ENCODE results near the gene NCKAP5. TPM values are rescaled to one million over a fixed set of nuclear protein-coding genes. Genes with fewer than 3 reads are reported as not detected.

NCKAP5 gene
- total and polyA plus RNA-seq, 2 of the 8 experiments (the other 6 are each of a cell fraction or from before 2014, with no cell fraction given): 0.27 to 0.86 TPM

GRCh38 chr2:133511679-133512078 is 56.6 kb downstream of the NCKAP5 start:
- TF ChIP-seq E2F6 (IDR thresholded peaks at IDR 0.05) (no peak), KDM1A (IDR thresholded peaks at IDR 0.05; ENCODE audit: borderline replicate concordance, low read length) (no peak), CBX8 (IDR thresholded peaks at IDR 0.05; ENCODE audit: borderline replicate concordance, low read depth, low read length) (no peak), CREB1 (IDR thresholded peaks at IDR 0.05) (no peak)
- Histone ChIP-seq H2BK12ac (ENCODE audit: low read depth, low read length) (no peak overlapping the region), H2BK15ac (ENCODE audit: low read length) (no peak overlapping the region), H2AK5ac (ENCODE audit: low read depth, low read length) (no peak overlapping the region), H3K27me3 (replicated peaks in 1 of 4; ENCODE audit: control insufficient read depth in 3 of 4, extremely low read depth in 1 of 4, insufficient read depth in 3 of 4, low read length in 3 of 4) (no peaks in the 10 kb centered on the region), H3K23me2 (ENCODE audit: low read depth, low read length) (no peaks in the 10 kb centered on the region), H2BK120ac (replicated peaks; ENCODE audit: low read depth, low read length) (no peak overlapping the region), H3K79me1 (ENCODE audit: low read depth, low read length) (no peaks in the 10 kb centered on the region), H3K14ac (ENCODE audit: insufficient read length) (no peak overlapping the region), H2BK20ac (ENCODE audit: low read length) (no peak overlapping the region), H3K27ac (ENCODE audit: low read depth, low read length) (no peak overlapping the region), H3K36me3 (ENCODE audit: control insufficient read depth in 2 of 4, insufficient read depth in 4 of 4, low read length in 3 of 4) (no peaks in the 10 kb centered on the region), H4K8ac (ENCODE audit: extremely low read depth, insufficient read depth, low read length) (no peak overlapping the region), H3K4me3 (ENCODE audit: extremely low read depth in 1 of 4, insufficient read depth in 2 of 4, low read depth in 3 of 4, low read length in 4 of 4) (no peak overlapping the region), H4K91ac (replicated peaks; ENCODE audit: insufficient read length, low read length) (no peak overlapping the region), H4K20me1 (replicated peaks in 1 of 2; ENCODE audit: control insufficient read depth in 1 of 2, insufficient read depth in 2 of 2, low read length in 2 of 2) (no peaks in the 10 kb centered on the region), H3K18ac (ENCODE audit: extremely low read depth, low read length) (no peak overlapping the region), H2AFZ (ENCODE audit: low read length) (no peak overlapping the region), H3K56ac (replicated peaks; ENCODE audit: insufficient read length, low read depth, low read length) (no peak overlapping the region), H2BK5ac (ENCODE audit: low read depth, low read length) (no peak overlapping the region), H3K79me2 (ENCODE audit: control insufficient read depth in 1 of 2, insufficient read depth in 2 of 2, low read length in 2 of 2) (no peaks in the 10 kb centered on the region), H3K23ac (ENCODE audit: insufficient read length) (no peak overlapping the region), H3K9me3 (ENCODE audit: insufficient read depth in 2 of 2, low read depth in 1 of 2, low read length in 1 of 2) (no peaks in the 10 kb centered on the region), H4K5ac (ENCODE audit: insufficient read length, low read depth, low read length) (no peak overlapping the region), H3K9ac (replicated peaks in 1 of 4; ENCODE audit: extremely low read depth in 1 of 4, low read depth in 3 of 4, low read length in 3 of 4) (no peak overlapping the region), H3K4me2 (ENCODE audit: insufficient read depth in 1 of 2, low read depth in 2 of 2, low read length in 2 of 2) (no peak overlapping the region), H3K4me1 (replicated peaks in 1 of 4; ENCODE audit: control insufficient read depth in 3 of 4, insufficient read depth in 4 of 4, low read length in 3 of 4) (no peaks in the 10 kb centered on the region), H3K4ac (replicated peaks; ENCODE audit: insufficient read length, low read depth, low read length) (no peak overlapping the region)
- DNase-seq (ENCODE audit: low read depth in 1 of 2, low spot score in 2 of 2) (no peak), FAIRE-seq (no peak)
- CTCF ChIA-PET (ENCODE audit: partially characterized antibody): interaction anchor here (1.0 to 6.3 kb wide), 4 partner anchors 8 to 267 kb away, joined by 3 to 32 read pairs (median 8); no protein-coding TSS in a partner anchor
- WGBS, 2 experiments (ENCODE audit: extremely low coverage in 1 of 2, insufficient coverage in 1 of 2, insufficient read length in 1 of 2, insufficient replicate concordance in 2 of 2, low coverage in 1 of 2, low lambda C conversion rate in 2 of 2, missing lambda C conversion rate in 1 of 2): 62% methylated on average over 1 of the region's 1 CpG; no CpG with 5 or more reads in 1 of the 2 experiments
- POLR2A ChIA-PET (ENCODE audit: partially characterized antibody): no interaction called here
